ENCODE results near the gene RGL2.
"Not testable (repeated sequence)": the region's sequence is repeated elsewhere in the genome, so short reads cannot be mapped to it uniquely, and the experiment has no call there.

The RGL2 gene

DNA sequence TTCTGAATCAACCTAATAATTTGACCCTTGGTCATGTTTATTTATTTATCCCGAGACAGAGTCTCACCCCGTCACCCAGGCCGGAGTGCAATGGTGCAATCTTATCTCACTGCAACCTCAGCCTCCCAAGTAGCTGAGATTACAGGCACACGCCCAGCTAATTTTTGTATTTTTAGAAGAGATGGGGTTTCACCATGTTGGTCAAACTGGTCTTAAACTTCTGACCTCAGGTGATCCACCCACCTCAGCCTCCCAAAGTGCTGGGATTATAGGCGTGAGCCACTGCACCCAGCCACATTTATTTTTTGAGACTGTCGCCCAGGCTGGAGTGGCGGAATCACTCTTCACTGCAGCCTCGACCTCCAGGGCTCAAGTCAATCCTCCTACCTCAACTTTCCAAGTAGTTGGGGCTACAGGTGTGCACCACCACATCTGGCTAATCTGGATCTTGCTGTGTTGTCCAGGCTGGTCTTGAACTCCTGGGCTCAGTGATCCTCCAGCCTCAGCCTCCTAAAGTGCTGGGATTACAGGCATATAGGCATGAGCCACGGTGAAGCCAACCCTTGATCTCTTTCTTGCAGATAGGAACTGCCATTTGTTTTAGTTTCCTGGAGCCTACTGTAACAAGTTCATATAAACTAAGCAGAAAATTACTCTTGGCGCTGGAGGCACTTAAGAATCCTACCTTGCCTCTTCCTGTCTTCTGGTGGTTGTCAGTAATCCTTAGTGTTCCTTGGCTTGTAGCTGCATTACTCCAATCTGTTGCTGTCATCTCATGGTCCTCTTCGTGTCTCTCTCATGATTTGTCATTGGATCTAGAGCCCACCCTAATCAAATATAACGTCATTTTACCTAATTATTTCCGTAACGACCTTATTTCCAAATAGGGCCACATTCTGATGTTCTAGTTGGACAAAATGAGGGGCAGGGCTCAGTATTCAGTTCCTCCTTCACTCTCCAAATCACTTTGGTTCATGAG is 24.5 kb downstream of the RGL2 start:
- no peak for DNase-seq (ENCODE audit: low spot score)

- no peak for DNase-seq (ENCODE audit: low spot score)
Observed at GRCh38 chr6:33273129-33273923, 25.4 kb downstream of the RGL2 start.

GRCh38 chr6:33272275-33273128 is 26.2 kb downstream of the RGL2 start:
- DNase-seq (ENCODE audit: low spot score): no peak

DNA sequence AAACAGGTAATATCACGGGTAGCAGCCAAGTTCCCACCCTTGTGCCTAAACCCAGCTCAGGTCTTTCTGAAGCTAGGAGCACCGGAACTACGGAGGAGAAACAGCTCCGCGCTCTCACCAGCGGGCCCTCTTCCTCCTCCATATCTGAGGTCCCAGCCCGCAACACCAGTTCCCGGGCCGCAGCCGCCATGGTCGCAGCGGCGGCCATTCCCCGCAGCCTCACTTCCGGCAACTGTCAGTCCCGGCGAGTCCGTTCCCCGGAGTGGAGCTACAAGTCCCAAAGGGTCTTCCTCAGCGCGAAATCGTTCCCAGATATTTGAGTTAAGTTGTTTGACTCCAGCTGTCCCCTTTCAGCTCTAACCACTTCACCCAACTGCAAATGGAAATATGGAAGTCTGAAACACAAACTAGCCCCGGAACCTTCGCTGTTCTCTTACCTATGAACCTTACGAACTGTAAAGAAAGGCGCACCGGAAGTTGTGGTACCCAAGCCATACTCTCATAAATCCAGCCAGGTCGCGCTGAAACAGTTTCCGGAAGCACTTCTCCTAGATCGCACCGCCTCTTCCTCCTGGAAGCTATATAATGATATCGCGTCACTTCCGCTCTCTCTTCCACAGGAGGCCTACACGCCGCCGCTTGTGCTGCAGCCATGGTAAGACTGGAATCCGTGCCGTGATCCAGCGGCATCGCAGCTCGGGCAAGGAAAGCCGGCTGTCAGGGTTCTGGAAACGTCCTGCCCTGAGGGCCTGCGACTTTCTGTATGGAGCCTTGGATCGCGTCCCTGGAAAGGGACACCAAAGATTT is 27.1 kb downstream of the RGL2 start, which contains the start of the genes RPS18 and VPS52:
Gene RPS18 (plus strand): TSS at position 608 of the 807 bp plus-strand sequence. CDS start 45 bp downstream, at position 653.
Gene VPS52 (minus strand): TSS at position 409 of the 807 bp plus-strand sequence. CDS start 201 bp downstream, at position 208.
- peak; percentile 99 for DNase-seq (ENCODE audit: low spot score)

DNA sequence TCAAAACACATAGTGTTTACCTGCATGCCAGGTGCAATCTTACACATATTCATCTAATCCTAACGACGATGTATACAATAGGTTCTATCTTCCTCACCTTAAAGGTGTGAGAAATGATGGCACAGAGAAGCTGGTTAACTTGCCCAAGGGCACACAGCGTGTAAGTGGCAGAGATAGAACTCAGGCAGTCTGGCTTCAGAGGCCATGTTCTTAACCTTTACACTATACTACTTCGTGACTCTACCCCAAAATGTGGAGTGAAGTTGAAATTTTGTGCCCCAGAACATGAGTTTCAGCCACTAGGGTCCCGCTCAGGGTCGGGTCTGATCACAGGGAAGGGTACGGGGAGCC is 27.6 kb downstream of the RGL2 start:
- no peak for DNase-seq (ENCODE audit: low spot score)

DNA sequence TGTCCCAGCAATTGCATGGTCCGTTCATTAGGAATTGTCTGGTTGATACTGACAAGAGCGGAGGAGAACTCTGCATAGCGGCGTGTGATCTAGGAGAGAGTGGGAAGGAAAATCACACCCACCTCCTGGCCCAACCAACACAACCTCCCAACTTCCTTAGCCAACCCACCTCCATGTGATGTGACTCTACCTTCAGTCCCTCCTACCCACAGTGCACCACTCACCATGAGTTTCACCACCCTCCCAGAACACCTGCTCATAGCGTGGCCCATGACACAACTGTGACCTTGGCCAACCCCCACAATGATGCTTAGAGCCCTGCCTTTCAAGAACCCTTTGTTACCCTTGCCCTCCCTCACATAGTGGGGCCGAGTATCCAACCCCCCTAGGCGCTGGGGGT is 34.7 kb downstream of the RGL2 start:
- no peak for DNase-seq (ENCODE audit: low spot score)

GRCh38 chr6:33262490-33262889 is 36.3 kb downstream of the RGL2 start:
- DNase-seq (ENCODE audit: low spot score): not testable (repeated sequence)

DNA sequence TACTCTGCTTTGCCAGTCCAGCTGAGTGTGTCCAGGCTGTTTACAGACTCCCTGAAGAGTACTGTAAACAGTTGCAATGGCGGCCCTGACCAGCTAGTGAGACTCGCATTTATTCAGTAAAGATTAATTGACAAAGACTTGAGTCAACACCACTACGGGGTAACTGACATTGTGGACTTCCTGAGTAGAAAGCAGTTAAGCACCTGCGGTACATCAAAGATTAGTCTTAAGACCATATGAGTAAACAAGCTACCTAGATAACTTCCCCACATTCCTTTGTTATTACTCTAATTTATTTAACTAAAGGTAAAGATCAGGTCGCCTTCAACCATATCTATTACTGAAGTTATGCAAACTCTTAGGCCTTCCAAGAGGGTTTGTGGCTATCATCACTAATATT is 39.7 kb downstream of the RGL2 start:
- no peak for DNase-seq (ENCODE audit: low spot score)

GRCh38 chr6:33254591-33254990 is 44.2 kb downstream of the RGL2 start:
- no peak for DNase-seq (ENCODE audit: low spot score)

DNA sequence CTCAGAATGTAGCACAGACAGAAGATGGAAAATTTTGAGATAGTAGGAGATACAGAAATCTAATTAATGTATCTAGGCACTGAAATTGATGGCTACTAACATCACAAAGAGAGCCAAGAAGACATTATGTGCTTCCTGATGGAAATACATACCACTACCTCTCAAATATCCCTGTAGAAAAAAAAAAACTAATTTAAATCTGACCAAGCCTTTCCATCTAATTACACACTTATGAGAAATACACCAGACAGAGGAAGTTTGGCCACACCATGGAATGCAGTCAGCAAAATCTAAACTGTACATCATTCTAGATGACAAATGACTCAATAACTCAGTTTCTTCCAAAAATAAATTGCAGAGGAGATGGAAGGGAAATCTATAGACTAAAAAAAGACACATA is 46.0 kb downstream of the RGL2 start:
- DNase-seq (ENCODE audit: low spot score): no peak

- peak; percentile 28 for DNase-seq (ENCODE audit: low spot score)
Observed at GRCh38 chr6:33251395-33252012, 47.2 kb downstream of the RGL2 start.

DNA sequence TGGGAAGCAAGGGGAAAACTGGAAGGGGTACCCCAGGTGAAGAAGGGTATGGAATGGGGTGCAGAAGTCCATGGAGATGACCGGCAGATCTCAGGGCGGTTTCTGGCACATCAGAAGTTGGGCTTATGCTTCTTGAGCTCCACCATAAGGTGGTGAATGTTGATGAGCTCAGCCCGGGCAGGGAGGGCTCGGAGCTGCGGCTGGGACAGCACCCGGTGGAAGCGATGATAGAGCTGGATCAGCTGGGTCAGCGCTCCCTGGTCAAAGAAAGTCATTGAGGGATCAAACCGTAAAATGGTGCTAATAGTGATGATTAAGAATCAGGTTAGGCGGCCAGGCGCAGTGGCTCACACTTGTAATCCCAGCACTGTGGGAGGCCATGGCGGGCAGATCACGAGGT is 48.0 kb downstream of the RGL2 start:
- DNase-seq (ENCODE audit: low spot score): no peak

DNA sequence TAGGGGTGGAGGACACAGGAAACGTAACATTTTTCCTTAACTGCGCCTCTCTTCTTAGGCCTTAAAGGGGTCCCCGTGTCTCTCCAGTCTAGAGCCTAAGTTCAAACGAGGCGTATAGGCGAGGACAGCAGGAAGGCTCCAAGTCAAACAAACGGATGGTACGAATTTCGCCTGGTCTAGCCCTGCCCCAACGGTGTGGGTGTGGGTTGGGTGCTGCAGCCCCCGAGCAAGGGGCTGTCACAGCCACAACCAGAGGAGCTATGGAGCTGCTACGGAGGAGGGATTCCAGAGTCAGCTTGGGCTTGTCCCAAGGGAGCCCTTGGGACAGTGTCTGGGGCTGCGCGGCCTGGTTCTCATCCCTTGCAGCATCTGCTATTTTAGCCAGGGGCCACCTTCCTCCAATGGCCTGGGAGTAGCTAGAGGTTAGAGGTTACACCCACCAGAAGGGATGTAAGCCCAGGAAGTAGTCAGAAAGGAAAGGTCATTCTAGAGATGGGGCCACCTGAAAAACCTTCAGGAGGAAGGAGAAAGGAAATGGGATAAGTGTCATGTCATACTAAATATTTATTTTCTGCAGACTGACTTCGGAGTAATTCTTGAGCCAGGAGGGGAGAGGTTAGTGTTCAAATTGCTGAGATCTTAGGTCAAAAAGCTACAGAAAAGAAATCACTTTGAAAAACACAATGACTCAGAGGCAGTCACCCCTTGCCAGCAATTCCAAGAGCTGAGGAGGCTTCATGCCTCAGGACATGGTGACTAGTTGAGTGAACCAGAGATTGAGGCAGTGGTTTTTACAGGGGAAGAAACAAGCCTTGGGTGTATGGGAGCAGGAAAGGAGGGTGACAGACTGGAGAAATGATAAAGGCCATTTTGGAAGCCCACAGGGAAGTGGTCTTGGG is 48.8 kb downstream of the RGL2 start:
- no peak for DNase-seq (ENCODE audit: low spot score)

DNA sequence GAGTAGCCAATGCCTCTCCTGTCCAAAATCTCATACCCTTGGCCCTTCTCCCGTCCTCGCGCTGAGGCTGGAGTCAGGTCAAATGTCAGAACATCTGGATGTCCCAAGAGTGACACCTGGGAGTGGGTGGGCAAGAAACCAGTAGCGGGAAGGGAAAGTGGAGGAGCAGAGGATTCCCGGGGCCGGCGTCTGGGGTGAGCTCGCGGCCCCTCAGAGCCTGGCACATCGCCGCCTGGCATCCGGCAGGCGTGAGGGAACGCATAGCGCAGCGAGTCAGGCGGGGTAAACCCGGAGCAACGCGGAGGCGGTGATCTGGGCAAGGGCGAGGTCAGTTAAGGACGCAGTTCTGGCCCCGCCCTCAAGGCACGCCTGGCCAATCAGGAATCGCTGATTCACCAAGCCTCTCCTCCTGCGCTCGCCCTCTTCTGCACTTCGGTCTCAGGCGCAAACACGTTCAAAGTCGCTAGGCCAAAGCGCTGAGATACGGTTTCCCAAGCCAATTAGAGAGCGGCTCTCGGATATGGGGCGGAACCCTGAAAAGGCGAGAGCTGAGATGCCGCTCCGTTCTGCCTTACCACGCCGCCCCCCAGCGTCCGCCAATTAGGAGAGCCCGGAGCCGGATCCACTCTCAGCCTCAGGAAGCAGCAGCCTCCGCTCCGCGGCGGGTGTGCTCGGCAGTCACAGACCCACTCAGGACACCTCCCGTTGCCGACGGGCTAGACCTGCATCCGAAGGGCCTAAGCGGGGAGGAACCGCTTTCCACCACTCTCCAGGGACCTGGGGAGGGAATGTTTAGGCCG is 49.6 kb downstream of the RGL2 start:
- DNase-seq (ENCODE audit: low spot score): peak; percentile 99

- peak; percentile 82 for DNase-seq (ENCODE audit: low spot score)
Observed at GRCh38 chr6:33248643-33248931, 50.2 kb downstream of the RGL2 start.

DNA sequence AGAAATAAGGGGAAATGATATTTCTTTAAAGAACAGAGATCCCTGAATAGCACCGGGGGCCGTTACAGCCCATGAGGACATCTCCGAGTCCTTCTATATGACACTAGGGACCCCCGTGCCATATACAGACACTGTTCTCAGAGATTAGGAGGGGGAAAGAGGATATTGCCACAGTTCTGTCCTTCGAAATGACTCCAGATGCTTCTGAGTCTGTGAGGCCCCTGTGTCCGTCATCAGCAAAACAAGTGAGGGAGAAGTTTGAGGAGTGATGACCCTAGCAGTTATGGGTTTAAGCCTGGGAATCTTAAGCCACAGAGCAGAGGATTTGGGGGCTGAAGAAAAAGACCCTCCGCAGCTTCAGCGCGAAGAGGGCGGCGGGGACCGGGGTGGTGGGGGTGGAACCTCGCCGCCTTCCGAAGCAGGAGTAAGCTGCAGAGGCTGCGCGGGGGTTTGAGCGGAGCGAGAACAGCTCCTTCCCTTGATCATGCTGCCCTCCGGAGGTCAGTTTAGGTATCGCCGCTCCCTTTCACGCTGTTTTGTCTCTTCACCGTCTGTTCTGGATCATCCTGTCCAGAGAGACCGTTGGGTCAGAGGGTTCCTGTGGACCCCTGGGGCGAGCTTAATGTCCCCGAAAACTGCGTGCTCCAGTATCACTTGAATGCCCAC is 50.6 kb downstream of the RGL2 start:
- peak; percentile 94 for DNase-seq (ENCODE audit: low spot score)

DNA sequence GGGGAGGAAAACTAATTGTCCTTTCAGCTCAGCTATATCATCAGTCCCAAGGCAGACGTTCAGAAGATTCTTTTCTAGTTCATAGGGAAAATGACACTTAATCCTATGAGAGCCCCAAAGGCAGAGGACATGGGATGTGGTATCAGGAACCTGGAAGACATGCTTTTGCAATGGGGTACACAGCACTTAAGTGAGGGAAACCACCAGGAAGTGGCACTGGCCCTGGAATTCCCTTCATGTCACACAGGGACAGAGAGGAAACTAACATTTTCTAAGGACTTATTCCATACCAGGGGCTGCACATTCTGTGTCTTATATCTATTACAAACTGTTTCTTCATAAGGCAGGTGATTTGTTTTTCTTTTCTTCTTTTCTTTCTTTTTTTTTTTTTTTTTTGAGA is 55.3 kb downstream of the RGL2 start:
- no peak for DNase-seq (ENCODE audit: low spot score)

DNA sequence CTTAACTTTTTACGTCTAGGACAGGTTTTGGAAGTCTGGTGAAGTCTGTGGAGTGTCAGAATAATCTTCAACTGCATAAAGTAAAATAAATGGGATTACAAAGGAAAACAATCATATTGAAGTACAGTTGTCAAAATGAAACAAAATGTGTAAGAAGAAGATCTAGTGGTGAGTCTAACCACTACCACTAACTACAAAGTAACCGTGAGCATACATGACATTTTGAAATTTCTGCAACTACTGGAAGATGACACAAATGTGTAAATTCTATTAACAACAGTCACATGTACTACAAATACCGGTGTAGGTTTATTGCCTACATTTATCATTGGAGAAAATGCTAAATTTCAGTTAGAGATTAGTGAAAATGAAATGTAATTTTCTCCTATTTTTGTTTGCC is 56.8 kb downstream of the RGL2 start:
- DNase-seq (ENCODE audit: low spot score): no peak
